Measurements from ENCODE around the gene COL23A1. TPM values are rescaled to one million over a fixed set of nuclear protein-coding genes. Genes with fewer than 3 reads are reported as not detected.

Gene COL23A1
- total and polyA plus RNA-seq, 2 of the 13 experiments (the other 11 are each of a cell fraction or from before 2014, with no cell fraction given) = not detected

- TF ChIP-seq REST (IDR thresholded peaks at IDR 0.05; ENCODE audit: borderline replicate concordance in 1 of 2, low read depth in 1 of 2, low read length in 2 of 2) (no peak), ZNF329 (CRISPR knock-in tag; IDR thresholded peaks at IDR 0.05; ENCODE audit: low read depth) (no peak), NR1H2 (CRISPR knock-in tag; IDR thresholded peaks at IDR 0.05; ENCODE audit: borderline replicate concordance, low read depth) (no peak), ZBTB7A (CRISPR knock-in tag; IDR thresholded peaks at IDR 0.05) (no peak), SSRP1 (CRISPR knock-in tag; IDR thresholded peaks at IDR 0.05) (no peak), CSRNP2 (CRISPR knock-in tag; conservative IDR thresholded peaks at IDR 0.05; ENCODE audit: low read depth) (no peak), ZNF460 (CRISPR knock-in tag; IDR thresholded peaks at IDR 0.05; ENCODE audit: borderline replicate concordance) (no peak), FOXA1 (IDR thresholded peaks at IDR 0.05) (no peak), FOXA1 (CRISPR knock-in tag; IDR thresholded peaks at IDR 0.05) (no peak), ZSCAN12 (CRISPR knock-in tag; IDR thresholded peaks at IDR 0.05) (no peak), ZHX1 (CRISPR knock-in tag; IDR thresholded peaks at IDR 0.05; ENCODE audit: low read depth) (no peak)
Measured at GRCh38 chr5:178380086-178380485, 210.1 kb downstream of the COL23A1 start (continued).
